Smooth muscle cell of the pulmonary artery (primary cell): Measurements from ENCODE around the gene CT55. TPM values are rescaled to one million over a fixed set of nuclear protein-coding genes. Genes with fewer than 3 reads are reported as not detected.

Experiments
- total RNA-seq: library from RNA; depleted of rRNA; stranded (reverse); fragments of >200 nt; gene quantifications from 2 replicates; pipeline ENCODE4 v1.2.3, GENCODE V29; 2014

CT55 gene, protein sequence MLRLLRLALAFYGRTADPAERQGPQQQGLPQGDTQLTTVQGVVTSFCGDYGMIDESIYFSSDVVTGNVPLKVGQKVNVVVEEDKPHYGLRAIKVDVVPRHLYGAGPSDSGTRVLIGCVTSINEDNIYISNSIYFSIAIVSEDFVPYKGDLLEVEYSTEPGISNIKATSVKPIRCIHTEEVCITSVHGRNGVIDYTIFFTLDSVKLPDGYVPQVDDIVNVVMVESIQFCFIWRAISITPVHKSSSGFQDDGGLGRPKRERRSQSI
- total RNA-seq = not detected in 2 replicates

GRCh38 chrX:135170877-135171519 is at the start of gene CT55:
Gene CT55, minus strand, starts transcription at chrX:135171398. Its CDS starts 227 bp downstream, at chrX:135171171.

GRCh38 chrX:135120056-135120576 is 51.1 kb downstream of the CT55 start, which contains the start of gene ETDB:
Gene ETDB, minus strand, starts transcription at chrX:135120526. Its CDS starts 1,265 bp downstream, at chrX:135119261.

Other genes starting within 250 kb of the CT55 start
- gene SMIM10, start 180.4 kb downstream of the CT55 start, total RNA-seq = 4.1 and 7.3 TPM in 2 replicates
- gene RTL8B, start 148.9 kb downstream of the CT55 start, total RNA-seq = 7.2 and 8.6 TPM in 2 replicates
- 70.3 and 82.2 TPM in 2 replicates for gene RTL8C, start 139.0 kb downstream of the CT55 start, total RNA-seq
- 6.4 and 15.0 TPM in 2 replicates for gene RTL8A, start 119.3 kb downstream of the CT55 start, total RNA-seq
- 1.8 and 4.4 TPM in 2 replicates for gene SMIM10L2B, start 72.7 kb downstream of the CT55 start, total RNA-seq
- not detected in 2 replicates for gene ETDB, start 50.9 kb downstream of the CT55 start, total RNA-seq
- gene ETDA, start 80.7 kb upstream of the CT55 start, total RNA-seq = not detected in 2 replicates
- not detected in 2 replicates for gene ETDC, start 138.1 kb upstream of the CT55 start, total RNA-seq
- 6.2 and 7.2 TPM in 2 replicates for gene ZNF75D, start 172.7 kb upstream of the CT55 start, total RNA-seq
- gene ZNF449, start 173.4 kb upstream of the CT55 start, total RNA-seq = 8.3 and 9.7 TPM in 2 replicates